Common myeloid progenitor, CD34-positive (primary cell): ENCODE data around the gene RBPJL.

Source experiments
- CTCF ChIA-PET: fragments of 350-600 bp; sonication (Branson Sonifier 250); formaldehyde crosslinking; loops from one replicate; lab custom pipeline; 2021; ENCODE audit warnings: antibody characterized with exemption; lab: Charles Lee
- POLR2A ChIA-PET: fragments of 350-600 bp; sonication (Branson Sonifier 250); formaldehyde crosslinking; loops from one replicate; lab custom pipeline; 2021; ENCODE audit warnings: antibody characterized with exemption; lab: Charles Lee
- DNase-seq, 3 donors: peaks; one replicate each; pipeline versions ENCODE4 v3.0.0 to v3.0.0-alpha.2; 2013
- H3K27ac ChIP-seq, 2 experiments: 1 replicate in 1 of 2; 2 replicates in 1 of 2; pipeline ENCODE4 v1.7.0; 2013; ENCODE audit warnings: inconsistent platforms in 2 of 2, low read length in 2 of 2, mild to moderate bottlenecking in 2 of 2, low read depth in 1 of 2, moderate library complexity in 1 of 2; ENCODE audit not compliant: severe bottlenecking in 2 of 2, insufficient read depth in 1 of 2, poor library complexity in 1 of 2
- H3K27me3 ChIP-seq, 5 experiments: replicated peaks in 2 of 5; 1 replicate in 3 of 5; 2 replicates in 2 of 5; pipeline versions ENCODE4 v1.6.1 to v1.7.0; 2013; ENCODE audit warnings: low read length in 4 of 5, mild to moderate bottlenecking in 2 of 5, moderate library complexity in 2 of 5, inconsistent platforms in 1 of 5; ENCODE audit not compliant: insufficient read depth in 5 of 5, control insufficient read depth in 4 of 5
- H3K36me3 ChIP-seq, 4 experiments: 1 replicate in 2 of 4; 2 replicates in 2 of 4; pipeline versions ENCODE4 v1.6.1 to v1.7.0; 2013; ENCODE audit warnings: low read length in 3 of 4, control low read depth in 1 of 4, mild to moderate bottlenecking in 1 of 4; ENCODE audit not compliant: control insufficient read depth in 4 of 4, insufficient read depth in 4 of 4
- H3K4me1 ChIP-seq, 4 experiments: 1 replicate in 3 of 4; 2 replicates in 1 of 4; pipeline versions ENCODE4 v1.6.1 to v1.7.1; 2013; ENCODE audit warnings: low read length in 3 of 4, mild to moderate bottlenecking in 3 of 4, control low read depth in 1 of 4, inconsistent platforms in 1 of 4, moderate library complexity in 1 of 4; ENCODE audit not compliant: control insufficient read depth in 4 of 4, insufficient read depth in 4 of 4; ENCODE audit errors: control extremely low read depth in 1 of 4
- H3K4me3 ChIP-seq, 7 experiments: 1 replicate in 4 of 7; 2 replicates in 3 of 7; pipeline versions ENCODE4 v1.5.1 to v1.7.0; 2013; ENCODE audit warnings: mild to moderate bottlenecking in 7 of 7, low read length in 6 of 7, moderate library complexity in 6 of 7, inconsistent platforms in 2 of 7, low read depth in 2 of 7, control low read depth in 1 of 7; ENCODE audit not compliant: insufficient read depth in 4 of 7, control insufficient read depth in 1 of 7; ENCODE audit errors: extremely low read depth in 1 of 7
- H3K9me3 ChIP-seq, 5 experiments: 1 replicate in 4 of 5; 2 replicates in 1 of 5; pipeline versions ENCODE4 v1.6.1 to v1.7.1; 2013; ENCODE audit warnings: low read length in 4 of 5, mild to moderate bottlenecking in 2 of 5, inconsistent platforms in 1 of 5, low read depth in 1 of 5, moderate library complexity in 1 of 5; ENCODE audit not compliant: control insufficient read depth in 4 of 5, insufficient read depth in 2 of 5; ENCODE audit errors: control extremely low read depth in 1 of 5
- WGBS: methylation state at CpG from one replicate; pipeline ENCODE4 v1.1.5; 2013; ENCODE audit not compliant: insufficient coverage; 5-methylcytosine and 5-hydroxymethylcytosine counted together

RBPJL gene

DNA sequence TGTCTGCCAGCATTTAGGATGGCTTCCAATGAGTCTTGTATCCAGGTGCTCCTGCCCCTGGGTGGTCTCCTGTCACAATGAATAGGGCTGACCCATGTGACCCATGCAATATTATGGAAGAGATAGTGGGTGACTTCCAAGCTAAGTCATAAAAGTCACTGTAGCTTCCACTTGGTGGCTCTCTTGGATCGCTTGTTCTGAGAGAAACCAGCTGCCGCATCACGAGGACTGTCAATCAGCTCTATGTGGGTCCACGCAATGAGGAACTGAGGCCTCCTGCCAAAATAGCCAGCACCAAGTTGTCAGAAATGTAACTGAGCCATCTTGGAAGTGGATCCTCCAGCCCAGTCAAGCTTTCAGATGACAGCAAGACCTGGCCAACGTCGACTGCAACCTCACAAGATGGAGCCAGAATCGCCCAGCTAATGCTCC lies 16.3 kb downstream of the RBPJL start:
- Histone ChIP-seq H3K4me1 (peaks cover 2 to 29% (median 16%) of the 10 kb centered on the region in 4 experiments), H3K27me3 (peaks cover 0 to 2% (median 0%) of the 10 kb centered on the region in 5 experiments), H3K36me3 (peaks cover 0 to 6% (median 0%) of the 10 kb centered on the region in 4 experiments), H3K9me3 (no peaks in the 10 kb centered on the region), H3K27ac (no peak overlapping the region), H3K4me3 (no peak overlapping the region)
- 0% methylated on average over 4 of the region's 7 CpGs for WGBS
- DNase-seq, result peak; percentile 77 to 90 (median 89)
- ChIA-PET POLR2A (interaction anchor here (0.6 to 1.2 kb wide), 2 partner anchors 24 to 167 kb away, joined by 3 to 4 read pairs; no protein-coding TSS in a partner anchor), CTCF (interaction anchor here (0.8 to 7.5 kb wide), 30 partner anchors 9 to 451 kb away, joined by 3 to 88 read pairs (median 4); partner anchors contain the start of genes PIGT, SYS1 and TP53TG5)

DNA sequence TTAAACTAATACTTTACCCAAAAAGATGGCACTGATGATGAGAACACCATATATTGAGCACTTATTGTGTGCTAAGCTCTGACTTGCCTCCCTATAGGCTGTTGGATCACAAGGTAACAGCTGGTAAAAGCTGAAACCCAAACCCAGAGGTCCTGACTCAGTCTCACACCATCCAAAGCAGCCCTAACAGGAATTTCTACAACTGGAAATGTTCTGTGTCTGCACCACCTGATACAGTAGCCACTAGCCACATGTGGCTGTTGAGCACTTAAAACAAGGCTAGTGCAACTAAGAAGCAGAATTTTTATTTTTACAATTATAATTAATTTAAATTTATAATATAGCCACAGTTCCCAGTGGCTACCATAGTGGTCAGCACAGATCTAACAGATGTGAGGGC lies 17.1 kb downstream of the RBPJL start:
- Histone ChIP-seq H3K9me3 (no peaks in the 10 kb centered on the region), H3K27ac (no peak overlapping the region), H3K4me1 (peaks cover 2 to 24% (median 13%) of the 10 kb centered on the region in 4 experiments), H3K4me3 (no peak overlapping the region), H3K27me3 (no peaks in the 10 kb centered on the region), H3K36me3 (peaks cover 0 to 6% (median 2%) of the 10 kb centered on the region in 4 experiments)
- no peak for DNase-seq
- ChIA-PET CTCF (interaction anchor here (0.7 to 7.5 kb wide), 19 partner anchors 10 to 450 kb away, joined by 3 to 88 read pairs (median 6); partner anchors contain the start of genes PIGT, SYS1 and TP53TG5), POLR2A (interaction anchor here (1.2 kb wide), 1 partner anchor 23 kb away, joined by 4 read pairs; no protein-coding TSS in a partner anchor)

DNA sequence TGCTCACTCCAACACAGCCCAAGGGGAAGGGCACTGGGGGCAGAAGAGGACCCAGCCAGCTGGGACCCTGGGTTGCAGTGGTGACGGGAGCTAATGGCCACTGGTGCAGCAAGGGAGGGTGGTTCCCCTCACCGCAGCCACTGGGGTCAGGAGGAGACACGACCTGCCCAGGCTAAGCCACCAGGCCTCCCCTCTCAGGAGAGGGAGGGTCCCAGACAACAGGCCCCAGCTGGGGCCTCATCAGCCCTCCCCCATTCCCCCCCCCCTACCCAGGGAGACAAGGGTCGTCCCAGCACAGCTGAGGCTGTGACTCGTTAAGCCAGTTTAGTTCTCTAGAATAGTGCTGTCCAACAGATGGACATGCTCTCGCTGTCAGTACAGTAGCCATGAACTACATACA lies 18.7 kb downstream of the RBPJL start:
- Histone ChIP-seq H3K9me3 (no peaks in the 10 kb centered on the region), H3K27me3 (no peaks in the 10 kb centered on the region), H3K27ac (no peak overlapping the region), H3K4me1 (peaks cover 0 to 13% (median 6%) of the 10 kb centered on the region in 4 experiments), H3K4me3 (no peak overlapping the region), H3K36me3 (peaks cover 0 to 11% (median 4%) of the 10 kb centered on the region in 4 experiments)
- ChIA-PET POLR2A (no interaction called here), CTCF (interaction anchor here (1.1 to 7.5 kb wide), 4 partner anchors 11 to 445 kb away, joined by 4 to 53 read pairs (median 18); partner anchors contain the start of gene TP53TG5)
- no peak for DNase-seq
- WGBS, result 96% methylated on average over 6 of the region's 6 CpGs

DNA sequence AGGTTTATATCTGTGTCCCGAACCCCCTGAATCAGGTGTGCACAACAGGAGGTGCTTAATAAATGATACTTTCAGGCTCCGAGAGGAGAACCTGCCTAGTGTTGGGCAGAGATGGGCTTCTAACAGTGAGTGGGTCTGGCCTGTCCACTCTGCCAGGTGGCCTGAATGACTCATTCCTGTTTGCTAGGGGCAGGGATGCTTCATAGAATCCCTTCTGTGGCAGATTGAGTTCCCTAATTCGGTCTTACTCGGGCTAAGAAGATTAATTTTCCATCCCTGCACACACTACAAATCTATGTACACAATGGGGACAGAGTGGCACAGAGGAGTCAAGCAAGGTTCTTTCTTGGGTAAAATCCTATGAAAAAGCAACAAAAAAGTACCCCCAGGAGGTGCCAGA lies 21.8 kb downstream of the RBPJL start:
- POLR2A ChIA-PET, result no interaction called here

DNA sequence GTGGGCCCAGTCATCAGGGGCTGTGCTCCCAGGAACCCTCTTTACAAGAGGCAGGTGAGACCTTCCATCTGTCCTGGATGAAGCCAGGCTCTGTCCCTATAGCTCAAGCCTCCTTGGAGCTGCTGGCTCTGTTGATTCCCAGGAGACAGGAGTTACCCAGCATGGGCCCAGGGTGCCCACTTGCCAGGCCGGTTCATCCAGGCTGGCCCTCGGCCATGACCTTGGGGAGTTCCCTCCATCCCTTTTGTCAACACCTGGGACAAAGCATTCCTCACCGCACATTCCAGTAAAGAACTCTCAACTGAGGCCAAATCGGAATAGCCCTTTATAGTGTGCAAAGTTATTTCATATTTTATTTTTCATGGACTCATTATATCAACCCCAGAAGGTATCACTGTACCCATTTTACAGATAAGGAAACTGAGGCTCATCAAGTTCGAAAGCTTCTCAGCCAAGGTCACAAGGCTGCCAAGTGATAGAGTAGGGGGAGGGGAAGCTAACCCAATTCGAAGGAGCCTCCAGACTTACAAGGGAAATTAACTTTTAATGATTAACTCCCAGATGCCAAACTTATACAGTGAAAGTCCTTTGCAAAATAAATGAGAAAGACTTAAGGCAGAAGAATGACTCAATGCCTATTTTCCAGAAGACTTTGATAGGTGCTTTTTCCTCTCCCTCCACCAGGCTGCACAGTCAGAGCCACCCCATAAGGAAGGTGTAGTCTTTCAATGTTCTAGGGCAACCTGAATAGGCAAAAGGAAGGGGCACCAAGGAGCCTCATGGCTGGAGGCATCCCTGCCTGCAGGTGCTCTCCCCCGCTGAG lies 23.1 kb downstream of the RBPJL start:
- Histone ChIP-seq H3K4me1 (peaks cover 0 to 7% (median 2%) of the 10 kb centered on the region in 4 experiments), H3K27me3 (no peaks in the 10 kb centered on the region), H3K36me3 (peaks cover 0 to 11% (median 5%) of the 10 kb centered on the region in 4 experiments), H3K27ac (no peak overlapping the region), H3K9me3 (no peaks in the 10 kb centered on the region), H3K4me3 (no peak overlapping the region)
- WGBS, result 92% methylated on average over 3 of the region's 7 CpGs
- DNase-seq, result no peak
- ChIA-PET CTCF (interaction anchor here (0.6 to 1.8 kb wide), 5 partner anchors 10 to 39 kb away, joined by 3 to 6 read pairs (median 4); partner anchors contain the start of gene SYS1), POLR2A (no interaction called here)

More for the DNA sequence above, 21.8 kb downstream of the RBPJL start:
- DNase-seq, result no peak
- WGBS, result 95% methylated on average over 2 of the region's 4 CpGs
- H3K9me3 ChIP-seq, result no peaks in the 10 kb centered on the region
- H3K4me1 ChIP-seq, result peaks cover 0 to 7% (median 2%) of the 10 kb centered on the region in 4 experiments
- no peak overlapping the region for H3K4me3 ChIP-seq
- no peaks in the 10 kb centered on the region for H3K27me3 ChIP-seq
- CTCF ChIA-PET, result interaction anchor here (1.0 to 1.8 kb wide), 4 partner anchors 9 to 40 kb away, joined by 3 to 6 read pairs (median 4); no protein-coding TSS in a partner anchor
- no peak overlapping the region for H3K27ac ChIP-seq
- H3K36me3 ChIP-seq, result peaks cover 0 to 11% (median 5%) of the 10 kb centered on the region in 4 experiments

DNA sequence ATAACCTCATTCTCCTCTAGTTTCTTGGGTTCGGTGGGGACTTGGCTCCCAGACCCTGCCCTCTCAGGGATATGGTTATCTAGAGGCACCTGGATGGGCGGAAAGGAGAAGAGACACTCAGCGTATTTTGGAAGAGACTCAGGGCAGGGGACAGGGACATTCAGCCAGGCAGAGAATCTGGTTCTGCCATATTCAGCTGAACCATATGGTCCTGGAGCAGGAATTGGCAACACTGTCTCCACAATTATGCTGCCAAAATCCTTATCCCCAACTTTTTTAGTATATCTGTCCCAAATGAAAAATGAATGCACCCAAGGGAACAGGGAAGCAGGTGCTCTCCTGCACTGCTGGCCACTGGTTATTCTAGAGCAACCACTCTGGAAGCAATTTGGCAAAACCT lies 23.8 kb downstream of the RBPJL start:
- Histone ChIP-seq H3K27me3 (no peaks in the 10 kb centered on the region), H3K9me3 (no peaks in the 10 kb centered on the region), H3K4me1 (peaks cover 0 to 7% (median 2%) of the 10 kb centered on the region in 4 experiments), H3K27ac (no peak overlapping the region), H3K36me3 (peaks cover 0 to 11% (median 5%) of the 10 kb centered on the region in 4 experiments), H3K4me3 (no peak overlapping the region)
- 100% methylated on average over 3 of the region's 3 CpGs for WGBS
- no peak for DNase-seq
- ChIA-PET POLR2A (no interaction called here), CTCF (no interaction called here)
